Breast epithelium (tissue), 3 donors: ENCODE measurements around the gene HMCN1.

ENCODE experiments used
- CTCF ChIP-seq, 3 donors: fragments of 450-650 bp; IDR thresholded peaks; one replicate each; pipeline ENCODE4 v1.5.1; 2016 to 2017; ENCODE audit warnings: antibody characterized with exemption in 3 of 3, mild to moderate bottlenecking in 3 of 3, moderate library complexity in 3 of 3
- POLR2AphosphoS5 ChIP-seq, 3 donors: sonication (generic); formaldehyde crosslinking; IDR thresholded peaks; one replicate each; pipeline ENCODE4 v1.6.1; 2017; ENCODE audit warnings: antibody characterized with exemption in 3 of 3

- TF ChIP-seq CTCF (IDR thresholded peaks at IDR 0.05) = no peak
- no peak for TF ChIP-seq POLR2AphosphoS5 (IDR thresholded peaks at IDR 0.05)
These were observed 12.6 kb upstream of the HMCN1 start for GRCh38 chr1:185721553-185721952.
